ENCODE results near the gene SEPTIN1. TPM values are rescaled to one million over a fixed set of nuclear protein-coding genes. Genes with fewer than 3 reads are reported as not detected.

The SEPTIN1 gene
- total RNA-seq, 3 donors from 2014 or later (not counting 1 experiment from before 2014, with no cell fraction given), result 196 to 210 (median 205) TPM

- Mint-ChIP-seq H3K4me1 (peaks cover 41 to 47% of the 10 kb centered on the region in 2 donors), H3K27ac (peak overlapping the region; percentile 99 to 100), H3K4me3 (peak overlapping the region; percentile 71), H3K9me3 (no peaks in the 10 kb centered on the region), H3K27me3 (ENCODE audit: low read depth in 2 of 2) (no peaks in the 10 kb centered on the region), H3K36me3 (no peaks in the 10 kb centered on the region)
- H3K36me3 ChIP-seq (ENCODE audit: control insufficient read depth, insufficient read depth, low read length), result peaks cover 11% of the 10 kb centered on the region
- no peaks in the 10 kb centered on the region for H3K27me3 ChIP-seq (ENCODE audit: control insufficient read depth, insufficient read depth, low read length)
- no peaks in the 10 kb centered on the region for H3K9me3 ChIP-seq (ENCODE audit: control insufficient read depth, insufficient read depth, low read length)
- WGBS (ENCODE audit: insufficient coverage), result 81% methylated on average over 2 of the region's 2 CpGs
- no peak overlapping the region for H3K4me3 ChIP-seq (ENCODE audit: low read length)
- no peak for DNase-seq
- peak overlapping the region; percentile 82 for H3K27ac ChIP-seq (ENCODE audit: low read length)
- intact Hi-C loops (cut with micrococcal nuclease), result no loop called here
- ATAC-seq, result no peak
- peaks cover 57% of the 10 kb centered on the region for H3K4me1 ChIP-seq (ENCODE audit: control insufficient read depth, insufficient read depth, low read length)
- no peak for TF ChIP-seq CTCF (IDR thresholded peaks at IDR 0.05)
Measured at GRCh38 chr16:30383521-30383920, 1.2 kb upstream of the SEPTIN1 start.

- no peak for ATAC-seq
- Histone ChIP-seq H3K27ac (ENCODE audit: low read length) (peak overlapping the region; percentile 82), H3K36me3 (ENCODE audit: control insufficient read depth, insufficient read depth, low read length) (peaks cover 11% of the 10 kb centered on the region), H3K4me3 (ENCODE audit: low read length) (peak overlapping the region; percentile 55), H3K9me3 (ENCODE audit: control insufficient read depth, insufficient read depth, low read length) (no peaks in the 10 kb centered on the region), H3K4me1 (ENCODE audit: control insufficient read depth, insufficient read depth, low read length) (peaks cover 75% of the 10 kb centered on the region), H3K27me3 (ENCODE audit: control insufficient read depth, insufficient read depth, low read length) (no peaks in the 10 kb centered on the region)
- H3K27ac Mint-ChIP-seq, result peak overlapping the region; percentile 99 to 100
- no peak for TF ChIP-seq CTCF (IDR thresholded peaks at IDR 0.05)
- H3K9me3 Mint-ChIP-seq, result no peaks in the 10 kb centered on the region
- WGBS (ENCODE audit: insufficient coverage), result 76% methylated on average over 7 of the region's 13 CpGs
- H3K4me3 Mint-ChIP-seq, result peak overlapping the region; percentile 84
- H3K27me3 Mint-ChIP-seq (ENCODE audit: low read depth in 2 of 2), result no peaks in the 10 kb centered on the region
- H3K4me1 Mint-ChIP-seq, result peaks cover 57 to 64% of the 10 kb centered on the region in 2 donors
- H3K36me3 Mint-ChIP-seq, result no peaks in the 10 kb centered on the region
- intact Hi-C loops (cut with micrococcal nuclease), result no loop called here
- DNase-seq, result peak in 1 of 2 donors; percentile 50
Measured at GRCh38 chr16:30381291-30382041, 895 bp downstream of the SEPTIN1 start.

- 82% methylated on average over 6 of the region's 6 CpGs for WGBS (ENCODE audit: insufficient coverage)
- peaks cover 16% of the 10 kb centered on the region for H3K36me3 ChIP-seq (ENCODE audit: control insufficient read depth, insufficient read depth, low read length)
- Mint-ChIP-seq H3K4me1 (peaks cover 57 to 64% of the 10 kb centered on the region in 2 donors), H3K36me3 (no peaks in the 10 kb centered on the region), H3K4me3 (peak overlapping the region; percentile 79), H3K9me3 (no peaks in the 10 kb centered on the region), H3K27me3 (ENCODE audit: low read depth in 2 of 2) (no peaks in the 10 kb centered on the region), H3K27ac (peak overlapping the region; percentile 99 to 100)
- intact Hi-C loops (cut with micrococcal nuclease), result no loop called here
- H3K27me3 ChIP-seq (ENCODE audit: control insufficient read depth, insufficient read depth, low read length), result no peaks in the 10 kb centered on the region
- ATAC-seq (no peak), DNase-seq (peak in 1 of 2 donors; percentile 45)
- no peak for TF ChIP-seq CTCF (IDR thresholded peaks at IDR 0.05)
- H3K27ac ChIP-seq (ENCODE audit: low read length), result peak overlapping the region; percentile 42
- H3K9me3 ChIP-seq (ENCODE audit: control insufficient read depth, insufficient read depth, low read length), result no peaks in the 10 kb centered on the region
- H3K4me3 ChIP-seq (ENCODE audit: low read length), result no peak overlapping the region
- peaks cover 79% of the 10 kb centered on the region for H3K4me1 ChIP-seq (ENCODE audit: control insufficient read depth, insufficient read depth, low read length)
Measured at GRCh38 chr16:30380803-30381208, 1.6 kb downstream of the SEPTIN1 start.
